Measurements from ENCODE around the gene DISP3. TPM values are rescaled to one million over a fixed set of nuclear protein-coding genes. Genes with fewer than 3 reads are reported as not detected.

The DISP3 gene
- total and polyA plus RNA-seq, 9 donors: 0.08 to 0.36 (median 0.23) TPM; not detected in 5

- Histone ChIP-seq H3K27ac (no peak overlapping the region), H3K9me3 (no peaks in the 10 kb centered on the region), H3K27me3 (no peaks in the 10 kb centered on the region), H3K36me3 (no peaks in the 10 kb centered on the region), H3K4me1 (ENCODE audit: insufficient read depth) (no peaks in the 10 kb centered on the region), H3K4me3 (no peak overlapping the region)
- intact Hi-C loops (cut with DNase I): no loop called here
- TF ChIP-seq EP300 (IDR thresholded peaks at IDR 0.05) (no peak), CTCF (IDR thresholded peaks at IDR 0.05) (no peak), POLR2A (IDR thresholded peaks at IDR 0.05) (no peak)
- no peak for DNase-seq
- WGBS, 3 donors: 49 to 82% (median 53%) methylated on average over 2 of the region's 2 CpGs
Measured at GRCh38 chr1:11466416-11466815, 12.5 kb upstream of the DISP3 start.

- no peaks in the 10 kb centered on the region for H3K36me3 ChIP-seq
- no peak overlapping the region for H3K27ac ChIP-seq
- no peaks in the 10 kb centered on the region for H3K4me1 ChIP-seq (ENCODE audit: insufficient read depth)
- TF ChIP-seq CTCF (IDR thresholded peaks at IDR 0.05) (no peak), POLR2A (IDR thresholded peaks at IDR 0.05) (no peak), EP300 (IDR thresholded peaks at IDR 0.05) (no peak)
- H3K9me3 ChIP-seq: no peaks in the 10 kb centered on the region
- intact Hi-C loops (cut with DNase I): no loop called here
- no peak overlapping the region for H3K4me3 ChIP-seq
- no peaks in the 10 kb centered on the region for H3K27me3 ChIP-seq
- no peak for DNase-seq
- 42 to 51% (median 49%) methylated on average over 5 to 6 of the region's 6 CpGs for WGBS, 3 donors
Measured at GRCh38 chr1:11468878-11469277, 10.1 kb upstream of the DISP3 start.

GRCh38 chr1:11470912-11471311 lies 8.0 kb upstream of the DISP3 start:
- H3K27ac ChIP-seq: no peak overlapping the region
- intact Hi-C loops (cut with DNase I): no loop called here

GRCh38 chr1:11471473-11471872 lies 7.5 kb upstream of the DISP3 start:
- Histone ChIP-seq H3K9me3 (no peaks in the 10 kb centered on the region), H3K27me3 (no peaks in the 10 kb centered on the region), H3K4me1 (ENCODE audit: insufficient read depth) (no peaks in the 10 kb centered on the region), H3K27ac (no peak overlapping the region), H3K4me3 (no peak overlapping the region), H3K36me3 (no peaks in the 10 kb centered on the region)
- no peak for TF ChIP-seq EP300 (IDR thresholded peaks at IDR 0.05)
- no peak for TF ChIP-seq POLR2A (IDR thresholded peaks at IDR 0.05)
- TF ChIP-seq CTCF (IDR thresholded peaks at IDR 0.05): no peak
- 11 to 29% (median 26%) methylated on average over 1 of the region's 1 CpG for WGBS, 3 donors
- no peak for DNase-seq
- intact Hi-C loops (cut with DNase I): no loop called here

More at GRCh38 chr1:11470912-11471311, 8.0 kb upstream of the DISP3 start:
- TF ChIP-seq EP300 (IDR thresholded peaks at IDR 0.05) (no peak), POLR2A (IDR thresholded peaks at IDR 0.05) (no peak), CTCF (IDR thresholded peaks at IDR 0.05) (no peak)
- DNase-seq: no peak
- Histone ChIP-seq H3K4me3 (no peak overlapping the region), H3K36me3 (no peaks in the 10 kb centered on the region), H3K9me3 (no peaks in the 10 kb centered on the region), H3K4me1 (ENCODE audit: insufficient read depth) (no peaks in the 10 kb centered on the region), H3K27me3 (no peaks in the 10 kb centered on the region)
- WGBS, 3 donors: 38 to 72% (median 52%) methylated on average over 2 of the region's 2 CpGs

Data from ovary (tissue), 9 donors.